K562 (cell line): ENCODE measurements around the gene FCHSD1. TPM values are rescaled to one million over a fixed set of nuclear protein-coding genes. Genes with fewer than 3 reads are reported as not detected.

Experiments
- CHD2 ChIP-seq: IDR thresholded peaks from 2 replicates; pipeline ENCODE4 v1.6.1; 2011; ENCODE audit warnings: low read depth, low read length
- GABPB1 ChIP-seq: sonication (generic); formaldehyde crosslinking; IDR thresholded peaks from 2 replicates; pipeline ENCODE4 v1.8.0; 2022; ENCODE audit warnings: mild to moderate bottlenecking, missing genetic modification reagents
- JUND ChIP-seq, 2 experiments: IDR thresholded peaks; 2 replicates in 1 of 2; 3 replicates in 1 of 2; pipeline ENCODE4 v1.6.1; 2011; ENCODE audit warnings: borderline replicate concordance in 2 of 2, low read depth in 2 of 2, low read length in 2 of 2, improper control_type of control experiment in 1 of 2, missing biosample characterization in 1 of 2, missing genetic modification characterization in 1 of 2, missing genetic modification reagents in 1 of 2
- MXD1 ChIP-seq: fragments of 250-450 bp; sonication (Bioruptor Pico); IDR thresholded peaks from 2 replicates; pipeline ENCODE4 v1.8.0; 2021; ENCODE audit warnings: borderline replicate concordance, mild to moderate bottlenecking, moderate library complexity; ENCODE audit not compliant: poor library complexity, severe bottlenecking
- MYC ChIP-seq, 2 experiments: fragments of 250-450 bp in 1 of 2; sonication (Bioruptor Pico) in 1 of 2; IDR thresholded peaks; 2 replicates each; pipeline versions ENCODE4 v1.5.1 to v1.6.1; 2012 to 2021; ENCODE audit warnings: low read depth in 2 of 2, borderline replicate concordance in 1 of 2, improper control_type of control experiment in 1 of 2, low read length in 1 of 2, mild to moderate bottlenecking in 1 of 2, moderate library complexity in 1 of 2
- NEUROD1 ChIP-seq: fragments of 150-350 bp; IDR thresholded peaks from 2 replicates; pipeline ENCODE4 v1.6.1; 2014; ENCODE audit warnings: borderline replicate concordance, low read length, low read depth; ENCODE audit not compliant: partially characterized antibody
- PCBP1 ChIP-seq: fragments of 200-400 bp; formaldehyde crosslinking; IDR thresholded peaks from 2 replicates; pipeline ENCODE4 v1.6.1; 2018; ENCODE audit warnings: mild to moderate bottlenecking, low read depth, low read length; ENCODE audit not compliant: poor library complexity, severe bottlenecking
- POLR2AphosphoS5 ChIP-seq: IDR thresholded peaks from 2 replicates; pipeline ENCODE4 v1.6.1; 2011; ENCODE audit warnings: mild to moderate bottlenecking, low read depth, low read length, moderate library complexity; ENCODE audit not compliant: control insufficient read depth, insufficient read depth
- PREB ChIP-seq: sonication (generic); formaldehyde crosslinking; IDR thresholded peaks from 2 replicates; pipeline ENCODE4 v1.8.1; 2023; ENCODE audit warnings: mild to moderate bottlenecking, missing genetic modification reagents
- RBM14 ChIP-seq: fragments of 200-400 bp; formaldehyde crosslinking; IDR thresholded peaks from 2 replicates; pipeline ENCODE4 v1.6.1; 2018; ENCODE audit warnings: low read depth, mild to moderate bottlenecking, low read length, moderate library complexity, borderline replicate concordance; ENCODE audit not compliant: insufficient read depth
- SAFB ChIP-seq: fragments of 200-400 bp; formaldehyde crosslinking; IDR thresholded peaks from 2 replicates; pipeline ENCODE4 v1.6.1; 2017; ENCODE audit warnings: low read depth, low read length, borderline replicate concordance
- SIN3A ChIP-seq, 2 experiments: fragments of 150-350 bp in 1 of 2; IDR thresholded peaks; 2 replicates each; pipeline ENCODE4 v1.6.1; 2011 to 2016; ENCODE audit warnings: borderline replicate concordance in 2 of 2, low read depth in 2 of 2, low read length in 2 of 2, mild to moderate bottlenecking in 2 of 2, moderate library complexity in 2 of 2; ENCODE audit not compliant: control insufficient read depth in 1 of 2
- SMAD2 ChIP-seq: fragments of 150-350 bp; IDR thresholded peaks from 2 replicates; pipeline ENCODE4 v1.6.1; 2014; ENCODE audit warnings: low read depth, mild to moderate bottlenecking, low read length
- TAF7 ChIP-seq: fragments of 450-650 bp; IDR thresholded peaks from 2 replicates; pipeline ENCODE4 v1.6.1; 2016; ENCODE audit warnings: missing genetic modification characterization, missing compliant biosample characterization
- TFAP4 ChIP-seq: sonication (generic); formaldehyde crosslinking; IDR thresholded peaks from 2 replicates; pipeline ENCODE4 v1.8.0; 2022; ENCODE audit warnings: missing genetic modification reagents, mild to moderate bottlenecking, moderate library complexity, borderline replicate concordance
- XRCC3 ChIP-seq: fragments of 450-650 bp; IDR thresholded peaks from 2 replicates; pipeline ENCODE4 v1.6.1; 2017; ENCODE audit warnings: mild to moderate bottlenecking, moderate library complexity
- ZBTB7A ChIP-seq: IDR thresholded peaks from 2 replicates; pipeline ENCODE4 v1.6.1; 2011; ENCODE audit warnings: low read depth, mild to moderate bottlenecking, low read length, moderate library complexity, borderline replicate concordance; ENCODE audit not compliant: control insufficient read depth
- ZFX ChIP-seq: sonication (generic); formaldehyde crosslinking; IDR thresholded peaks from 2 replicates; pipeline ENCODE4 v1.8.0; 2022; ENCODE audit warnings: mild to moderate bottlenecking, missing genetic modification reagents, moderate library complexity
- ZNF384 ChIP-seq: IDR thresholded peaks from 2 replicates; pipeline ENCODE4 v1.6.1; 2012; ENCODE audit warnings: low read depth, low read length, improper control_type of control experiment
- ZNF740 ChIP-seq, 3 experiments: fragments of 200-800 bp in 1 of 3; sonication (Bioruptor generic) in 1 of 3; sonication (generic) in 1 of 3; formaldehyde crosslinking in 1 of 3; IDR thresholded peaks; 2 replicates each; pipeline versions ENCODE4 v1.6.1 to v1.8.0; 2016 to 2022; ENCODE audit warnings: mild to moderate bottlenecking in 2 of 3, missing compliant biosample characterization in 2 of 3, missing genetic modification characterization in 2 of 3, missing genetic modification reagents in 1 of 3
- polyA plus RNA-seq, 8 experiments: library from polyadenylated mRNA; depleted of rRNA in 4 of 8; stranded (reverse) in 5 of 8; unstranded in 3 of 8; fragments of >200 nt; fragmentation: Nextera tagmentation in 2 of 8; fragmentation: Illumina TruSeq in 1 of 8; extraction: Ambion mirVana in 2 of 8; extraction: Trizol in 1 of 8; gene quantifications; 2 replicates each; pipeline versions ENCODE4 v1.2.1 to v1.2.3, GENCODE V29; 2011 to 2014; ENCODE audit warnings: inconsistent platforms in 1 of 8, missing spikeins in 1 of 8
- total RNA-seq, 7 experiments: library from RNA; depleted of rRNA in 6 of 7; stranded (reverse); fragments of >200 nt in 6 of 7; fragmentation: Illumina TruSeq in 2 of 7; extraction: Trizol in 2 of 7; gene quantifications; 2 replicates each; pipeline versions ENCODE4 v1.2.1 to v1.2.3, GENCODE V29; 2011 to 2021; ENCODE audit warnings: low replicate concordance in 1 of 7

Gene FCHSD1
- total and polyA plus RNA-seq, 9 of the 15 experiments (the other 6 are each of a cell fraction or from before 2014, with no cell fraction given): 0.35 to 37.5 (median 13.6) TPM

- no peak for TF ChIP-seq PREB (CRISPR knock-in tag)
- TF ChIP-seq XRCC3: no peak
- TF ChIP-seq CHD2: peak; percentile 53
- TF ChIP-seq GABPB1: peak; percentile 90
- peak; percentile 87 for TF ChIP-seq SAFB
- 0 out of 2 replicates have a peak, but pooled peaks have one; percentile 32 for TF ChIP-seq ZBTB7A
- 0 out of 2 replicates have a peak, but pooled peaks have one; percentile 33 for TF ChIP-seq ZFX (CRISPR knock-in tag)
- peak; percentile 99 for TF ChIP-seq MYC (IDR thresholded peaks at IDR 0.05; ENCODE audit: low read depth, low read length)
- TF ChIP-seq MYC (CRISPR knock-in tag; IDR thresholded peaks at IDR 0.05; ENCODE audit: borderline replicate concordance, low read depth): peak; percentile 81; the same call in 1 of the 2 replicates
- TF ChIP-seq ZNF740 (CRISPR knock-in tag; IDR thresholded peaks at IDR 0.05): peak; percentile 98
- peak in 1 of 2 experiments; percentile 96; a peak in 2 of 4 replicates for TF ChIP-seq ZNF740 (tag; IDR thresholded peaks at IDR 0.05)
- TF ChIP-seq PCBP1: peak; percentile 91
- TF ChIP-seq ZNF384: peak; percentile 60
- no peak for TF ChIP-seq TAF7 (tag)
- TF ChIP-seq RBM14: no peak
- TF ChIP-seq SIN3A (IDR thresholded peaks at IDR 0.05; ENCODE audit: borderline replicate concordance in 2 of 2, control insufficient read depth in 1 of 2, low read depth in 2 of 2, low read length in 2 of 2): peak; percentile 73 to 89; a peak in 2 of 4 replicates
- peak; percentile 74; the same call in 1 of the 2 replicates for TF ChIP-seq POLR2AphosphoS5
- peak; percentile 95 for TF ChIP-seq JUND (IDR thresholded peaks at IDR 0.05; ENCODE audit: borderline replicate concordance, low read depth, low read length)
- peak; percentile 5; the same call in 1 of the 3 replicates for TF ChIP-seq JUND (tag; IDR thresholded peaks at IDR 0.05; ENCODE audit: borderline replicate concordance, low read depth, low read length)
- TF ChIP-seq NEUROD1: peak; percentile 87
- TF ChIP-seq MXD1 (CRISPR knock-in tag): peak; percentile 95
- no peak for TF ChIP-seq SMAD2
- peak; percentile 92 for TF ChIP-seq TFAP4 (CRISPR knock-in tag)
Observed at GRCh38 chr5:141618804-141619554, 32.2 kb downstream of the FCHSD1 start, which contains the start of gene DIAPH1 (continued).
